Progenitor cell of endocrine pancreas (in vitro differentiated cells): Measurements from ENCODE around the gene ZNG1B. TPM values are rescaled to one million over a fixed set of nuclear protein-coding genes. Genes with fewer than 3 reads are reported as not detected.
"Not testable (repeated sequence)": the region's sequence is repeated elsewhere in the genome, so short reads cannot be mapped to it uniquely, and the experiment has no call there.

Experiments used
- DNase-seq: peaks from one replicate; pipeline ENCODE4 v3.0.0; 2021; ENCODE audit warnings: low spot score; ENCODE audit not compliant: unreplicated experiment
- H3K27ac Mint-ChIP-seq: 2 replicates; pipeline ENCODE4 v1.8.0; 2021; ENCODE audit warnings: mild to moderate bottlenecking, moderate library complexity, mixed read lengths
- H3K27me3 Mint-ChIP-seq: 2 replicates; pipeline ENCODE4 v1.8.0; 2021; ENCODE audit warnings: mixed read lengths
- H3K36me3 Mint-ChIP-seq: 2 replicates; pipeline ENCODE4 v1.8.0; 2022; ENCODE audit warnings: mixed read lengths; ENCODE audit not compliant: insufficient read depth
- H3K4me1 Mint-ChIP-seq: 2 replicates; pipeline ENCODE4 v1.8.0; 2021; ENCODE audit warnings: low read depth, mixed read lengths
- H3K4me3 Mint-ChIP-seq: 2 replicates; pipeline ENCODE4 v1.8.0; 2021; ENCODE audit warnings: low read depth, mild to moderate bottlenecking, moderate library complexity, mixed read lengths
- H3K9me3 Mint-ChIP-seq: 2 replicates; pipeline ENCODE4 v1.8.0; 2021; ENCODE audit warnings: low read depth, mixed read lengths
- total RNA-seq: library from RNA; stranded (reverse); gene quantifications from 2 replicates; pipeline ENCODE4 v1.2.1, GENCODE V29; 2021

Gene ZNG1B
- total RNA-seq, 1 donor from 2014 or later: 57.8 TPM

GRCh38 chr2:113507394-113508140, 70.1 kb downstream of the ZNG1B start:
- not testable (repeated sequence) for H3K9me3 Mint-ChIP-seq, H3K36me3 Mint-ChIP-seq, H3K4me3 Mint-ChIP-seq, H3K27ac Mint-ChIP-seq, H3K4me1 Mint-ChIP-seq, DNase-seq
- peaks cover 41% of the 10 kb centered on the region for H3K27me3 Mint-ChIP-seq

- not testable (repeated sequence) for H3K36me3 Mint-ChIP-seq, H3K4me3 Mint-ChIP-seq, H3K27ac Mint-ChIP-seq, H3K9me3 Mint-ChIP-seq, H3K4me1 Mint-ChIP-seq, DNase-seq
- peaks cover 38% of the 10 kb centered on the region for H3K27me3 Mint-ChIP-seq
These were observed 70.7 kb downstream of the ZNG1B start for GRCh38 chr2:113508187-113508586.

- peaks cover 53% of the 10 kb centered on the region for H3K27me3 Mint-ChIP-seq
- not testable (repeated sequence) for H3K4me3 Mint-ChIP-seq, H3K4me1 Mint-ChIP-seq, H3K9me3 Mint-ChIP-seq, DNase-seq, H3K27ac Mint-ChIP-seq, H3K36me3 Mint-ChIP-seq
These were observed 73.4 kb downstream of the ZNG1B start for GRCh38 chr2:113510913-113511312.

- DNase-seq, H3K4me1 Mint-ChIP-seq, H3K4me3 Mint-ChIP-seq, H3K9me3 Mint-ChIP-seq, H3K27ac Mint-ChIP-seq, H3K36me3 Mint-ChIP-seq: not testable (repeated sequence)
- peaks cover 55% of the 10 kb centered on the region for H3K27me3 Mint-ChIP-seq
These were observed 74.4 kb downstream of the ZNG1B start for GRCh38 chr2:113511859-113512258.

- H3K4me3 Mint-ChIP-seq, H3K27ac Mint-ChIP-seq, H3K9me3 Mint-ChIP-seq, H3K36me3 Mint-ChIP-seq, DNase-seq, H3K4me1 Mint-ChIP-seq: not testable (repeated sequence)
- peaks cover 32% of the 10 kb centered on the region for H3K27me3 Mint-ChIP-seq
These were observed 78.0 kb downstream of the ZNG1B start for GRCh38 chr2:113515457-113515856.

- H3K9me3 Mint-ChIP-seq, H3K4me3 Mint-ChIP-seq, H3K36me3 Mint-ChIP-seq, DNase-seq, H3K27ac Mint-ChIP-seq, H3K4me1 Mint-ChIP-seq: not testable (repeated sequence)
- H3K27me3 Mint-ChIP-seq: peaks cover 34% of the 10 kb centered on the region
These were observed 78.5 kb downstream of the ZNG1B start for GRCh38 chr2:113515995-113516394.

- not testable (repeated sequence) for DNase-seq, H3K4me1 Mint-ChIP-seq, H3K9me3 Mint-ChIP-seq, H3K36me3 Mint-ChIP-seq, H3K27ac Mint-ChIP-seq, H3K4me3 Mint-ChIP-seq
- H3K27me3 Mint-ChIP-seq: peaks cover 27% of the 10 kb centered on the region
These were observed 79.5 kb downstream of the ZNG1B start for GRCh38 chr2:113517025-113517424.

- not testable (repeated sequence) for H3K4me3 Mint-ChIP-seq, H3K27ac Mint-ChIP-seq, DNase-seq, H3K4me1 Mint-ChIP-seq, H3K9me3 Mint-ChIP-seq, H3K27me3 Mint-ChIP-seq, H3K36me3 Mint-ChIP-seq
These were observed 83.3 kb downstream of the ZNG1B start for GRCh38 chr2:113520837-113521236.

- not testable (repeated sequence) for DNase-seq, H3K27ac Mint-ChIP-seq, H3K27me3 Mint-ChIP-seq, H3K4me3 Mint-ChIP-seq, H3K4me1 Mint-ChIP-seq, H3K9me3 Mint-ChIP-seq, H3K36me3 Mint-ChIP-seq
These were observed 84.0 kb downstream of the ZNG1B start for GRCh38 chr2:113521492-113521891.

GRCh38 chr2:113524986-113525385, 87.5 kb downstream of the ZNG1B start:
- not testable (repeated sequence) for H3K4me3 Mint-ChIP-seq, DNase-seq, H3K36me3 Mint-ChIP-seq, H3K27ac Mint-ChIP-seq, H3K9me3 Mint-ChIP-seq, H3K4me1 Mint-ChIP-seq
- H3K27me3 Mint-ChIP-seq: peaks cover 15% of the 10 kb centered on the region

GRCh38 chr2:113527350-113528045, 90.0 kb downstream of the ZNG1B start:
- H3K4me3 Mint-ChIP-seq: not testable (repeated sequence)
- H3K27me3 Mint-ChIP-seq: peaks cover 18% of the 10 kb centered on the region

GRCh38 chr2:113528126-113528525, 90.6 kb downstream of the ZNG1B start:
- DNase-seq, H3K27ac Mint-ChIP-seq, H3K4me3 Mint-ChIP-seq, H3K9me3 Mint-ChIP-seq, H3K4me1 Mint-ChIP-seq, H3K36me3 Mint-ChIP-seq: not testable (repeated sequence)
- H3K27me3 Mint-ChIP-seq: peaks cover 18% of the 10 kb centered on the region

More at GRCh38 chr2:113527350-113528045, 90.0 kb downstream of the ZNG1B start:
- not testable (repeated sequence) for H3K36me3 Mint-ChIP-seq, H3K4me1 Mint-ChIP-seq, DNase-seq, H3K27ac Mint-ChIP-seq, H3K9me3 Mint-ChIP-seq

GRCh38 chr2:113528904-113529303, 91.4 kb downstream of the ZNG1B start:
- H3K27me3 Mint-ChIP-seq: peaks cover 24% of the 10 kb centered on the region
- not testable (repeated sequence) for H3K27ac Mint-ChIP-seq, DNase-seq, H3K4me3 Mint-ChIP-seq, H3K36me3 Mint-ChIP-seq, H3K9me3 Mint-ChIP-seq, H3K4me1 Mint-ChIP-seq
